ENCODE results near the gene TMEM163.

DNA sequence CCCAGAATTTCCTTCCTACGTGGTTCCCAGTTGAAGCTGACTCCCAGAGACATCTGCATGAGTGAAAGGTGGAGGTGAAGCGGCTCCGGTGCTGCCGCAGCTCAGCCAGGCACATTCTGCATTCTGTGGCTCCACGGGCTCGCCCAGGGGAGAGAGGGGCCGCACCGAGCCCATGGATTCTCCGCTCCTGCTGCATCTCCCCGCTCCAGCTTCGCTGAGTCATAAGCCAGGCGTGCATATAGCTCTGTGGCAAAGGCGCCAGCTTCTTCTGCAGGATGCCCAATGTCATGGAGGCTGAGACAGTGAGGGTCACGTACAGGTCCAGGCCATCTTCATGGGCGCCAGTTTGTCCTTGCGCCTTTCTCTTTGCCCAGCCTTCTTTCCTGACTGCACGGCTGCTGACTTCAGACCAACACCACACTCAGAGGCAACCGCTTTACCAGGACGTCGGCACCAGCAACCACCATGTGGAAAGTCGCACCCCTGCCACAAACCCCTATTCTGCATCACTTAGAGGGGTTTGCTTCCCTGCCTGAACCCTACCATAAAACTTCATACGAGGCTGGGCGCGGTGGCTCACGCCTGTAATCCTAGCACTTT lies 249.2 kb downstream of the TMEM163 start:
- TF ChIP-seq, protein P1, sequence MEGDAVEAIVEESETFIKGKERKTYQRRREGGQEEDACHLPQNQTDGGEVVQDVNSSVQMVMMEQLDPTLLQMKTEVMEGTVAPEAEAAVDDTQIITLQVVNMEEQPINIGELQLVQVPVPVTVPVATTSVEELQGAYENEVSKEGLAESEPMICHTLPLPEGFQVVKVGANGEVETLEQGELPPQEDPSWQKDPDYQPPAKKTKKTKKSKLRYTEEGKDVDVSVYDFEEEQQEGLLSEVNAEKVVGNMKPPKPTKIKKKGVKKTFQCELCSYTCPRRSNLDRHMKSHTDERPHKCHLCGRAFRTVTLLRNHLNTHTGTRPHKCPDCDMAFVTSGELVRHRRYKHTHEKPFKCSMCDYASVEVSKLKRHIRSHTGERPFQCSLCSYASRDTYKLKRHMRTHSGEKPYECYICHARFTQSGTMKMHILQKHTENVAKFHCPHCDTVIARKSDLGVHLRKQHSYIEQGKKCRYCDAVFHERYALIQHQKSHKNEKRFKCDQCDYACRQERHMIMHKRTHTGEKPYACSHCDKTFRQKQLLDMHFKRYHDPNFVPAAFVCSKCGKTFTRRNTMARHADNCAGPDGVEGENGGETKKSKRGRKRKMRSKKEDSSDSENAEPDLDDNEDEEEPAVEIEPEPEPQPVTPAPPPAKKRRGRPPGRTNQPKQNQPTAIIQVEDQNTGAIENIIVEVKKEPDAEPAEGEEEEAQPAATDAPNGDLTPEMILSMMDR (IDR thresholded peaks at IDR 0.05; ENCODE audit: poor library complexity) = no peak
- TF ChIP-seq EZH2phosphoT487 (IDR thresholded peaks at IDR 0.05; ENCODE audit: low read depth, severe bottlenecking, unreplicated experiment) = no peak

All from hepatocyte (in vitro differentiated cells).